Dendritic cell treated with granulocyte-macrophage colony-stimulating factor and Interleukin-4, amounts not matched to agents 40 ng/mL and 50 ng/mL, for 4 days (primary cell): ENCODE results near the gene GINS2.

ENCODE experiments used
- H3K27ac Mint-ChIP-seq: one replicate; pipeline ENCODE4 v1.8.0; 2022; ENCODE audit warnings: mild to moderate bottlenecking, mixed read lengths
- H3K27me3 Mint-ChIP-seq: one replicate; pipeline ENCODE4 v1.8.0; 2022; ENCODE audit warnings: mild to moderate bottlenecking, mixed read lengths
- H3K36me3 Mint-ChIP-seq: one replicate; pipeline ENCODE4 v1.8.0; 2022; ENCODE audit warnings: low read depth, mixed read lengths
- H3K4me1 Mint-ChIP-seq: one replicate; pipeline ENCODE4 v1.8.0; 2022; ENCODE audit warnings: low read depth, mixed read lengths
- H3K4me3 Mint-ChIP-seq: one replicate; pipeline ENCODE4 v1.8.0; 2022; ENCODE audit warnings: mild to moderate bottlenecking, moderate library complexity, mixed read lengths
- H3K9me3 Mint-ChIP-seq: one replicate; pipeline ENCODE4 v1.8.0; 2022; ENCODE audit warnings: mixed read lengths
- intact Hi-C: fragments of 100-400 bp; cut with micrococcal nuclease; formaldehyde crosslinking; loops from one replicate; pipeline ENCODE4 v1.15.0; 2022

The GINS2 gene

GRCh38 chr16:85722128-85722893, 33.6 kb upstream of the GINS2 start:
- Mint-ChIP-seq H3K27me3 (no peaks in the 10 kb centered on the region), H3K4me3 (no peak overlapping the region), H3K36me3 (peaks cover 34% of the 10 kb centered on the region), H3K9me3 (no peaks in the 10 kb centered on the region), H3K4me1 (peaks cover 13% of the 10 kb centered on the region), H3K27ac (no peak overlapping the region)
- intact Hi-C loops, result no loop called here

GRCh38 chr16:85720302-85720637, 31.5 kb upstream of the GINS2 start:
- peaks cover 13% of the 10 kb centered on the region for H3K4me1 Mint-ChIP-seq
- no peak overlapping the region for H3K4me3 Mint-ChIP-seq
- peaks cover 11% of the 10 kb centered on the region for H3K27me3 Mint-ChIP-seq
- H3K9me3 Mint-ChIP-seq, result no peaks in the 10 kb centered on the region
- H3K27ac Mint-ChIP-seq, result no peak overlapping the region
- intact Hi-C loops, result no loop called here
- H3K36me3 Mint-ChIP-seq, result peaks cover 18% of the 10 kb centered on the region

GRCh38 chr16:85719605-85720301, 31.0 kb upstream of the GINS2 start:
- Mint-ChIP-seq H3K9me3 (no peaks in the 10 kb centered on the region), H3K27ac (no peak overlapping the region)
- intact Hi-C loops, result loop anchor here (10.0 kb wide), 1 partner anchor 295 kb away; no protein-coding TSS in a partner anchor

GRCh38 chr16:85718682-85719081, 29.9 kb upstream of the GINS2 start:
- no peak overlapping the region for H3K4me3 Mint-ChIP-seq
- no peaks in the 10 kb centered on the region for H3K9me3 Mint-ChIP-seq
- H3K36me3 Mint-ChIP-seq, result peaks cover 10% of the 10 kb centered on the region
- no peak overlapping the region for H3K27ac Mint-ChIP-seq
- intact Hi-C loops, result loop anchor here (1.0 to 10.0 kb wide), 2 partner anchors 43 to 294 kb away; no protein-coding TSS in a partner anchor
- H3K27me3 Mint-ChIP-seq, result peaks cover 15% of the 10 kb centered on the region
- peaks cover 13% of the 10 kb centered on the region for H3K4me1 Mint-ChIP-seq

More at GRCh38 chr16:85719605-85720301, 31.0 kb upstream of the GINS2 start:
- peaks cover 17% of the 10 kb centered on the region for H3K36me3 Mint-ChIP-seq
- H3K4me1 Mint-ChIP-seq, result peaks cover 13% of the 10 kb centered on the region
- peaks cover 15% of the 10 kb centered on the region for H3K27me3 Mint-ChIP-seq
- H3K4me3 Mint-ChIP-seq, result no peak overlapping the region

- Mint-ChIP-seq H3K36me3 (peaks cover 13% of the 10 kb centered on the region), H3K4me3 (no peak overlapping the region), H3K27me3 (peaks cover 15% of the 10 kb centered on the region), H3K9me3 (peaks cover 1% of the 10 kb centered on the region), H3K4me1 (peaks cover 13% of the 10 kb centered on the region), H3K27ac (no peak overlapping the region)
- intact Hi-C loops, result loop anchor here (1.0 to 10.0 kb wide), 2 partner anchors 43 to 293 kb away; no protein-coding TSS in a partner anchor
Measured at GRCh38 chr16:85718153-85718477, 29.4 kb upstream of the GINS2 start.

GRCh38 chr16:85717393-85718152, 28.8 kb upstream of the GINS2 start:
- intact Hi-C loops, result loop anchor here (1.0 to 10.0 kb wide), 2 partner anchors 42 to 293 kb away; no protein-coding TSS in a partner anchor
- Mint-ChIP-seq H3K27me3 (peaks cover 15% of the 10 kb centered on the region), H3K4me1 (peaks cover 13% of the 10 kb centered on the region), H3K4me3 (no peak overlapping the region), H3K27ac (no peak overlapping the region), H3K36me3 (peaks cover 18% of the 10 kb centered on the region), H3K9me3 (peaks cover 6% of the 10 kb centered on the region)

GRCh38 chr16:85716680-85717038, 27.9 kb upstream of the GINS2 start:
- intact Hi-C loops, result loop anchor here (10.0 kb wide), 1 partner anchor 292 kb away; no protein-coding TSS in a partner anchor
- H3K9me3 Mint-ChIP-seq, result peaks cover 16% of the 10 kb centered on the region
- peaks cover 15% of the 10 kb centered on the region for H3K27me3 Mint-ChIP-seq
- H3K4me1 Mint-ChIP-seq, result peaks cover 13% of the 10 kb centered on the region
- peaks cover 28% of the 10 kb centered on the region for H3K36me3 Mint-ChIP-seq
- H3K27ac Mint-ChIP-seq, result no peak overlapping the region
- H3K4me3 Mint-ChIP-seq, result no peak overlapping the region

GRCh38 chr16:85716022-85716679, 27.4 kb upstream of the GINS2 start:
- H3K27me3 Mint-ChIP-seq, result peaks cover 15% of the 10 kb centered on the region
- intact Hi-C loops, result loop anchor here (10.0 kb wide), 1 partner anchor 291 kb away; no protein-coding TSS in a partner anchor
- no peak overlapping the region for H3K4me3 Mint-ChIP-seq
- peaks cover 28% of the 10 kb centered on the region for H3K36me3 Mint-ChIP-seq
- no peak overlapping the region for H3K27ac Mint-ChIP-seq
- peaks cover 17% of the 10 kb centered on the region for H3K9me3 Mint-ChIP-seq
- peaks cover 13% of the 10 kb centered on the region for H3K4me1 Mint-ChIP-seq

- no peak overlapping the region for H3K4me3 Mint-ChIP-seq
- intact Hi-C loops, result loop anchor here (10.0 kb wide), 1 partner anchor 291 kb away; no protein-coding TSS in a partner anchor
- peaks cover 26% of the 10 kb centered on the region for H3K36me3 Mint-ChIP-seq
Measured at GRCh38 chr16:85715169-85716021, 26.6 kb upstream of the GINS2 start.

GRCh38 chr16:85712801-85713200, 24.0 kb upstream of the GINS2 start:
- Mint-ChIP-seq H3K27me3 (peaks cover 15% of the 10 kb centered on the region), H3K4me3 (no peak overlapping the region), H3K4me1 (peaks cover 3% of the 10 kb centered on the region), H3K27ac (no peak overlapping the region), H3K9me3 (peaks cover 17% of the 10 kb centered on the region), H3K36me3 (peaks cover 40% of the 10 kb centered on the region)
- intact Hi-C loops, result loop anchor here (10.0 kb wide), 1 partner anchor 288 kb away; no protein-coding TSS in a partner anchor

More at GRCh38 chr16:85715169-85716021, 26.6 kb upstream of the GINS2 start:
- Mint-ChIP-seq H3K9me3 (peaks cover 17% of the 10 kb centered on the region), H3K27ac (no peak overlapping the region), H3K27me3 (peaks cover 15% of the 10 kb centered on the region), H3K4me1 (peaks cover 13% of the 10 kb centered on the region)

GRCh38 chr16:85711982-85712587, 23.3 kb upstream of the GINS2 start:
- intact Hi-C loops, result loop anchor here (10.0 kb wide), 1 partner anchor 287 kb away; no protein-coding TSS in a partner anchor
- peaks cover 15% of the 10 kb centered on the region for H3K27me3 Mint-ChIP-seq
- H3K36me3 Mint-ChIP-seq, result peaks cover 43% of the 10 kb centered on the region

GRCh38 chr16:85710732-85711131, 22.0 kb upstream of the GINS2 start:
- Mint-ChIP-seq H3K4me3 (no peak overlapping the region), H3K4me1 (no peaks in the 10 kb centered on the region), H3K36me3 (peaks cover 47% of the 10 kb centered on the region), H3K9me3 (peaks cover 17% of the 10 kb centered on the region), H3K27ac (no peak overlapping the region), H3K27me3 (peaks cover 7% of the 10 kb centered on the region)
- intact Hi-C loops, result loop anchor here (10.0 kb wide), 1 partner anchor 286 kb away; no protein-coding TSS in a partner anchor

More at GRCh38 chr16:85711982-85712587, 23.3 kb upstream of the GINS2 start:
- Mint-ChIP-seq H3K4me3 (no peak overlapping the region), H3K27ac (no peak overlapping the region), H3K9me3 (peaks cover 17% of the 10 kb centered on the region), H3K4me1 (no peaks in the 10 kb centered on the region)
